Effector memory CD4-positive, alpha-beta T cell (primary cell): ENCODE measurements around the gene UNC79.

ENCODE experiments used
- DNase-seq, 3 donors: peaks; one replicate each; pipeline ENCODE4 v3.0.0-alpha.2; 2020
- H3K27ac ChIP-seq: 2 replicates; pipeline ENCODE4 v1.7.0; 2013; ENCODE audit warnings: mild to moderate bottlenecking, low read length, moderate library complexity; ENCODE audit not compliant: insufficient read depth, poor library complexity, severe bottlenecking
- H3K27me3 ChIP-seq: replicated peaks from 2 replicates; pipeline ENCODE4 v1.7.0; 2013; ENCODE audit warnings: mild to moderate bottlenecking, low read length; ENCODE audit not compliant: insufficient read depth, control insufficient read depth, poor library complexity, severe bottlenecking
- H3K36me3 ChIP-seq: 2 replicates; pipeline ENCODE4 v1.7.0; 2013; ENCODE audit warnings: mild to moderate bottlenecking, low read length, moderate library complexity; ENCODE audit not compliant: control insufficient read depth, insufficient read depth
- H3K4me1 ChIP-seq: 2 replicates; pipeline ENCODE4 v1.7.0; 2013; ENCODE audit warnings: low read length, mild to moderate bottlenecking; ENCODE audit not compliant: control insufficient read depth, insufficient read depth, poor library complexity, severe bottlenecking
- H3K4me3 ChIP-seq: 2 replicates; pipeline ENCODE4 v1.7.0; 2013; ENCODE audit warnings: low read length, low read depth, mild to moderate bottlenecking; ENCODE audit not compliant: insufficient read depth, poor library complexity, severe bottlenecking
- H3K9me3 ChIP-seq: 2 replicates; pipeline ENCODE4 v1.7.0; 2013; ENCODE audit warnings: mild to moderate bottlenecking, low read length, moderate library complexity; ENCODE audit not compliant: control insufficient read depth

Gene UNC79

GRCh38 chr14:93727917-93728650 is 297.3 kb downstream of the UNC79 start:
- no peaks in the 10 kb centered on the region for H3K36me3 ChIP-seq
- no peak for DNase-seq
- no peaks in the 10 kb centered on the region for H3K9me3 ChIP-seq
- no peak overlapping the region for H3K4me3 ChIP-seq
- no peaks in the 10 kb centered on the region for H3K27me3 ChIP-seq
- no peaks in the 10 kb centered on the region for H3K4me1 ChIP-seq
- no peak overlapping the region for H3K27ac ChIP-seq

- no peak overlapping the region for H3K4me3 ChIP-seq
Observed at GRCh38 chr14:93728651-93729016, 297.9 kb downstream of the UNC79 start.

GRCh38 chr14:93729993-93730392 is 299.3 kb downstream of the UNC79 start:
- DNase-seq, result no peak
- no peaks in the 10 kb centered on the region for H3K36me3 ChIP-seq
- no peaks in the 10 kb centered on the region for H3K9me3 ChIP-seq
- no peak overlapping the region for H3K27ac ChIP-seq
- no peaks in the 10 kb centered on the region for H3K4me1 ChIP-seq
- H3K27me3 ChIP-seq, result no peaks in the 10 kb centered on the region
- H3K4me3 ChIP-seq, result no peak overlapping the region

More at GRCh38 chr14:93728651-93729016, 297.9 kb downstream of the UNC79 start:
- Histone ChIP-seq H3K36me3 (no peaks in the 10 kb centered on the region), H3K27ac (no peak overlapping the region), H3K4me1 (no peaks in the 10 kb centered on the region), H3K27me3 (no peaks in the 10 kb centered on the region), H3K9me3 (no peaks in the 10 kb centered on the region)
- DNase-seq, result no peak

- H3K27ac ChIP-seq, result no peak overlapping the region
- H3K36me3 ChIP-seq, result no peaks in the 10 kb centered on the region
- DNase-seq, result no peak
- no peak overlapping the region for H3K4me3 ChIP-seq
- H3K4me1 ChIP-seq, result no peaks in the 10 kb centered on the region
- H3K9me3 ChIP-seq, result no peaks in the 10 kb centered on the region
- no peaks in the 10 kb centered on the region for H3K27me3 ChIP-seq
Observed at GRCh38 chr14:93731753-93732152, 301.0 kb downstream of the UNC79 start.

- H3K4me3 ChIP-seq, result no peak overlapping the region
- no peaks in the 10 kb centered on the region for H3K4me1 ChIP-seq
- H3K27ac ChIP-seq, result no peak overlapping the region
- no peaks in the 10 kb centered on the region for H3K27me3 ChIP-seq
- H3K36me3 ChIP-seq, result no peaks in the 10 kb centered on the region
- no peak for DNase-seq
- H3K9me3 ChIP-seq, result no peaks in the 10 kb centered on the region
Observed at GRCh38 chr14:93732524-93732923, 301.8 kb downstream of the UNC79 start.

- no peaks in the 10 kb centered on the region for H3K9me3 ChIP-seq
- H3K27me3 ChIP-seq, result no peaks in the 10 kb centered on the region
- no peak for DNase-seq
- H3K36me3 ChIP-seq, result no peaks in the 10 kb centered on the region
- no peaks in the 10 kb centered on the region for H3K4me1 ChIP-seq
- no peak overlapping the region for H3K27ac ChIP-seq
- no peak overlapping the region for H3K4me3 ChIP-seq
Observed at GRCh38 chr14:93733231-93733630, 302.5 kb downstream of the UNC79 start.

GRCh38 chr14:93733631-93734030 is 302.9 kb downstream of the UNC79 start:
- H3K9me3 ChIP-seq, result no peaks in the 10 kb centered on the region
- H3K4me3 ChIP-seq, result no peak overlapping the region
- no peak overlapping the region for H3K27ac ChIP-seq
- no peaks in the 10 kb centered on the region for H3K4me1 ChIP-seq
- no peaks in the 10 kb centered on the region for H3K27me3 ChIP-seq
- no peaks in the 10 kb centered on the region for H3K36me3 ChIP-seq
- DNase-seq, result no peak

- Histone ChIP-seq H3K36me3 (no peaks in the 10 kb centered on the region), H3K27me3 (no peaks in the 10 kb centered on the region), H3K27ac (no peak overlapping the region), H3K4me1 (no peaks in the 10 kb centered on the region), H3K4me3 (no peak overlapping the region), H3K9me3 (no peaks in the 10 kb centered on the region)
- DNase-seq, result no peak
Observed at GRCh38 chr14:93734086-93734822, 303.5 kb downstream of the UNC79 start.

- Histone ChIP-seq H3K4me3 (no peak overlapping the region), H3K27ac (no peak overlapping the region), H3K36me3 (no peaks in the 10 kb centered on the region), H3K27me3 (no peaks in the 10 kb centered on the region), H3K9me3 (no peaks in the 10 kb centered on the region), H3K4me1 (no peaks in the 10 kb centered on the region)
- DNase-seq, result no peak
Observed at GRCh38 chr14:93735206-93735605, 304.5 kb downstream of the UNC79 start.

- H3K9me3 ChIP-seq, result no peaks in the 10 kb centered on the region
- no peaks in the 10 kb centered on the region for H3K4me1 ChIP-seq
- H3K27ac ChIP-seq, result no peak overlapping the region
- no peaks in the 10 kb centered on the region for H3K27me3 ChIP-seq
- no peak overlapping the region for H3K4me3 ChIP-seq
- DNase-seq, result no peak
- H3K36me3 ChIP-seq, result no peaks in the 10 kb centered on the region
Observed at GRCh38 chr14:93736378-93737014, 305.8 kb downstream of the UNC79 start.
